HG02610 (cell line): Measurements from ENCODE around the gene PPP1R13B.
A peak's percentile ranks its signal among the peaks of the same experiment; 100 is the strongest.
"Not testable (repeated sequence)": the region's sequence is repeated elsewhere in the genome, so short reads cannot be mapped to it uniquely, and the experiment has no call there.

Experiments
- ATAC-seq: cut with Tn5 transposase; IDR thresholded peaks from one replicate; pipeline ENCODE4 v1.9.1; 2021; ENCODE audit warnings: mild to moderate bottlenecking, moderate library complexity; ENCODE audit not compliant: unreplicated experiment

Gene PPP1R13B

GRCh38 chr14:103861413-103862392 is 14.3 kb upstream of the PPP1R13B start:
- no peak for ATAC-seq

- no peak for ATAC-seq
Measured at GRCh38 chr14:103859416-103860202, 12.2 kb upstream of the PPP1R13B start.

DNA sequence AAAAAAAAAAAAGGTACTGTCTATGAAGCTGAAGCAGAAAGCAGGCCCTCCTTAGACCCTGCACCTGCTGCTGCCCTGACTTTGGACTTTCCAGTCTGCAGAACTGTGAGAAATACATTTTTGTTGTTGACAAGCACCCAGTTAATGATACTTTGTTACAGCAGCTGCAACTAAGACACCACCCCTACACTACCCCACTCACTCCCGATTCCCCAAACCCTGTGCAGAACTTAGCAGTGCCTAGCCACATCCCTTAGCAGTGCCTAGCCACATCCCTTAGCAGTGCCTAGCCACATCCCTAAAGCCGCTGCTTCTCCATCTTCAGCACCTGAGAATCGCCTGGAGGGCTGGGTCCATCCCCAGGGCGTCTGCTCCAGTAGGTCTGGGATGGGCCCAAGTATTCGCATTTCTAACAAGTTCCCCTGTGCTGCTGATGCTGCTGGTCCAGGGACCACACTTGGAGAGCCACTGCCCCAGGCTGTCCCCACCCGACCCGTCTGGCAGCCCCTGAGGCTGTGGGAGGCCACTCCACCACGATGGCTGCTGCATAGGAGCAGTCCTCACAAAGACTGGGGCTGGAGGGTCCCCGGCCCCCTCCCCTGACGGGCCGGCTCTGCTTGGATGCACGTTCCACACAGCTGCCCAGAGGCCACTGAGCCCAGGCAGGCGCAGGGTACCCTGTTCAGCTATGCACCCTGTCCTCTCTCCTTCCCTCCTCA is 10.8 kb upstream of the PPP1R13B start:
- no peak for ATAC-seq

- ATAC-seq: no peak
Measured at GRCh38 chr14:103857256-103857655, 9.9 kb upstream of the PPP1R13B start.

GRCh38 chr14:103856607-103857006 is 9.2 kb upstream of the PPP1R13B start:
- no peak for ATAC-seq

GRCh38 chr14:103856105-103856504 is 8.7 kb upstream of the PPP1R13B start:
- ATAC-seq: no peak

GRCh38 chr14:103855734-103856095 is 8.3 kb upstream of the PPP1R13B start:
- ATAC-seq: no peak

DNA sequence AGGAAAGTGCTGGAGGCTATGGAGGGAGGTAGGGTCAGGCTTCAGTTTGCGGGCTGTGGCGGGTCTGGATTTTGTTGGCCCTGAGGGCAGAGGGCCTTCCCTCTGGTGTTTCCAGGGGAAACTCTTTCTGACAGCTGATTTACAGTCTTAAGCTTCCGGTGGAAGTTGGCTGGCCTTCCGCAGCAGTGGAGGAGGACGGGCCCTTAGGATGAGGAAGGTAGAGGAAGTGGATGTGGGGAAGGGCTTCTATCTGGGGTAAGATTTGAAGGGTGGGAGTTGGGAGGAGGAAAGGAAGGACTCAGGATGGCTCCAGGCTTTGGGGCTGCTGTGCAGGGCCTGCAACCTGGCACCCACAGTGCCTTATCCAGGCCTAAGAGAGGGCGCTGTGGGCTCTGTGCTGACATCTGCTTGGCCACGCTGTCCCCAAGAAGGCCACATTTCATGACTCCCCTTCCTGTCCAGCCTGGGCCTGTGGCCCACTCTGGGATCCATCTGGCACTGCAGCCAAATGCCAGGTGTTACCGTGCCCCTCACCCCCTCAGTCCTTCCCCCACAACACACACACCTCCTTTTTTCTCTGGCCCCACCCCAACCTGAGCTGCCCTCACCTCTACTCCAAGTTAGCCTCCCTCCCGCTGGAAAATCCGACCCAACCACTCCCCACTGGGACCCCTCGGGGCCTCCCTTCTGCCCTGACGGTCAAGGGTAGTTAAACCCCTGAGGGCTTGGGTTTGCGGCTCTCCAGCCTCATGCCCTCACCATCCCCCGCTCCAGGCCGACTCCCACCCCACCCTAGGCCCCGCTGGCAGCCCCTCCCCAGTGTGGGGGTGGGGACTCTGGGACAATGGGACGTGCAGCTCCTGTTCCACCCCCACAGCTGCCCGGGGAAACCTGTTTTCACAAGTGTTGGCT is 7.7 kb upstream of the PPP1R13B start:
- ATAC-seq: no peak

GRCh38 chr14:103854017-103854808 is 6.8 kb upstream of the PPP1R13B start:
- ATAC-seq: no peak

DNA sequence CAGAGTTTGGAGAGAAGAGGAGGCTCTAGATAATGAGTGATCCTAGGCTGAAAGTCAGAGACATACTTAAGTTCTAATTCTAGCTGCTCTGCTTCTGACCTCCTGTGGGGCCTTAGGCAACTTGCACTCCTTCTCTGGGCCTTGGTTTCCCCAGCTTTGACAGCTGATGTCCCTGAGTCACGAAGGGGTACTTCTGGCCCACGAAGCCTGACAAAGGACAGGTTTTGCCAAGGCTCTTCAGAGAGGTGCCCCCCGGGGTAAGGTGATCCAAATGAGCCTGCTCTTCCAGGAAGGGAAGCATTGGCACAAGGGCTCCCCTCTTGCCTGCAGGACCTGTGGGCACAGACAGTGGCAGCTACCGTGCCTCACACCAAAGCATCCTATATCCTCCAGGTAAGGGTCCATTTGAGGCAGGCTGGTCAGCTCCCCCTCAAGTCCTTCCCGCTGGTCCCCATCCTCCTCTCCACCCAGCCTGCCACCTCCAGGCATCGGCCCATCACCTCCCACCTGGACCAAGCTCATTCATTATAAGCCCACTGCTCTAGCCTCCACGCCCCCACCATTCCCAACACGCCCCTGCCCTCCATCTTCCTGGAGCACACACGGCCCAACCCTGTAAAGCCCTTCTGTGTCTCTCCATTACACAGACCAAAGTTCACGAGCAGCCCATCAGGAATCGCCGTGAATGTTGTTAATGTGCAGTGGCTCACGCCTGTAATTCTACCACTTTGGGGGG is 1.9 kb upstream of the PPP1R13B start:
- no peak for ATAC-seq

- ATAC-seq: no peak
Measured at GRCh38 chr14:103848175-103849077, 1.1 kb upstream of the PPP1R13B start.

GRCh38 chr14:103846543-103847450 is 578 bp downstream of the PPP1R13B start:
- ATAC-seq: peak; percentile 23

DNA sequence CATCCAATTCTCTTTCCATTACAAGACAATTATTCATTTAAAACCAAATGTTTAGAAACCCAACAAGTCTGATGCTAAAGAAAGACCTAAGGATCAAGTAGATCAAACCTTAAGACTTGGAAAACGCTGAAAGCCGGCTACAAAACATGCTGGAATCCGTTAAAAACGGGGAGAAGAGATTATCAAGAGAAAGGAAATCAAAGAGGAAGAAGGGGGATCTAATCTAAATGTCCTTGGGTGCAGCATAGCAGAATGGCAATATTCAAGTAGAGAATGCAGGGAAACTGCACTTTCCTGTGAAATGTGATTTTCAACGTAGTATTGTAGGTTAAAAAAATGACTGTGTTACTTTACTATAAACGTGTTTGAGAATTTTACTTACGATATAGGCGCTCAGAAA is 1.3 kb downstream of the PPP1R13B start:
- ATAC-seq: no peak

GRCh38 chr14:103845327-103845726 is 2.0 kb downstream of the PPP1R13B start:
- ATAC-seq: no peak

GRCh38 chr14:103841265-103841664 is 6.1 kb downstream of the PPP1R13B start:
- ATAC-seq: not testable (repeated sequence)

DNA sequence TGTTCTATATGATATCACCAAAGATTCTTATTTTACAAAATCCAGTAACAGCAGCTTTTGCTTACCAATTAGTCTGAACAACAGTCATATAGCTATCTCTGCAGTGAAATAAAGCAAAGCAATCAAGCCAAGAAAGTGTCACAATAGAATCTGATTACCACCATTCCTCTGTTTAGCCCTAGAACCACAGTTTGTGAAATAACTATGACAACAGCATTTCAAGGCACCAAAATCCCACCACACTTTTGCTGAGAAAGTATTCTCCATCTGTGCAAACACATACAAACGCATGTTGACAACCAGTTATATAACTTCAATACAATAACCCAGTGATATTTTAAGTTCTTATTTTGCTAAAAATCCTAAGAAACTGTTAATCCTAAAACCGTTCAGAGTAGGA is 7.4 kb downstream of the PPP1R13B start:
- no peak for ATAC-seq

DNA sequence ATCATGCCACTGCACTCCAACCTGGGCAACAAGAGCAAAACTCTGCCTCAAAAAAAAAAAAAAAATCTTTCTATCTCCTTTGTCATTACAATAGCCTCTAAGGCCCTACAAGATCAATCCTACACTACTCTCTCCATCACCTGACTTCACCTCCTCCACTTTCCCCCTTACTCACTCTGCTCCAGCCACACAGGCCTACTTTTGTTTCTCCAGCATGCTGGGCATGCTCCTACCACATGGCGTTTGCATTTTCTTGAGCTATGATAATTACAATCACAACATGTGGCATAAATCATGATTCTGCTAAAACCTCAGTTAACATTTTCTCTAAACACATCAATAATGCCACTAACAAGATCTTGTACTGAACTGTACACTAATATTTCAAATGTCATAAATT is 7.8 kb downstream of the PPP1R13B start:
- no peak for ATAC-seq
